PC-9 (cell line): ENCODE measurements around the gene CD300LB. TPM values are rescaled to one million over a fixed set of nuclear protein-coding genes. Genes with fewer than 3 reads are reported as not detected.

ENCODE experiments used
- BruUV-seq: library from RNA; stranded (reverse); fragments of 400-500 nt; replicated peaks from 2 replicates; lab custom pipeline; 2021; lab: Mats Ljungman, UMichigan
- CTCF ChIA-PET: fragments of 300-600 bp; sonication (Branson Sonifier 250); formaldehyde crosslinking; loops from one replicate; lab custom pipeline; 2022; ENCODE audit warnings: antibody characterized with exemption; lab: Charles Lee
- POLR2A ChIA-PET: fragments of 300-600 bp; sonication (Branson Sonifier 250); formaldehyde crosslinking; loops from one replicate; lab custom pipeline; 2022; ENCODE audit warnings: antibody characterized with exemption; ENCODE audit not compliant: unreplicated experiment; lab: Charles Lee
- DNase-seq, 2 experiments: peaks; one replicate each; pipeline versions ENCODE4 v3.0.0 to v3.0.0-alpha.2; 2015 to 2022; ENCODE audit warnings: mixed read lengths in 1 of 2
- H2AFZ ChIP-seq: fragments of 200-600 bp; sonication (generic); 2 replicates; pipeline ENCODE4 v1.8.1; 2017; ENCODE audit warnings: antibody characterized with exemption
- H3F3A ChIP-seq: fragments of 200-600 bp; sonication (generic); 2 replicates; pipeline ENCODE4 v1.8.1; 2017; ENCODE audit warnings: antibody characterized with exemption, mild to moderate bottlenecking, low read depth; ENCODE audit not compliant: insufficient read depth
- H3K27ac ChIP-seq: fragments of 200-600 bp; sonication (generic); 2 replicates; pipeline ENCODE4 v1.6.1; 2016; ENCODE audit warnings: mixed run types
- H3K27me3 ChIP-seq: fragments of 200-600 bp; sonication (generic); 2 replicates; pipeline ENCODE4 v1.6.1; 2016; ENCODE audit warnings: low read depth, mixed run types; ENCODE audit not compliant: insufficient read depth
- H3K36me3 ChIP-seq: fragments of 200-600 bp; sonication (generic); 2 replicates; pipeline ENCODE4 v1.6.1; 2016; ENCODE audit warnings: low read depth, mixed run types
- H3K4me1 ChIP-seq: fragments of 200-600 bp; sonication (generic); replicated peaks from 2 replicates; pipeline ENCODE4 v1.6.1; 2016; ENCODE audit warnings: mixed run types; ENCODE audit not compliant: insufficient read depth
- H3K4me2 ChIP-seq: fragments of 200-600 bp; sonication (generic); 2 replicates; pipeline ENCODE4 v1.6.1; 2017; ENCODE audit warnings: mixed run types
- H3K4me3 ChIP-seq: fragments of 200-600 bp; sonication (generic); 2 replicates; pipeline ENCODE4 v1.6.1; 2016; ENCODE audit warnings: mixed run types
- H3K79me2 ChIP-seq: fragments of 200-600 bp; sonication (generic); 2 replicates; pipeline ENCODE4 v1.6.1; 2017; ENCODE audit warnings: low read depth, mixed run types
- H3K9me2 ChIP-seq: fragments of 200-600 bp; sonication (generic); 2 replicates; pipeline ENCODE4 v1.8.1; 2017; ENCODE audit warnings: mild to moderate bottlenecking; ENCODE audit not compliant: insufficient read depth
- H3K9me3 ChIP-seq: fragments of 200-600 bp; sonication (generic); 2 replicates; pipeline ENCODE4 v1.8.1; 2016; ENCODE audit warnings: low read depth; ENCODE audit not compliant: insufficient read depth
- H4K20me1 ChIP-seq: fragments of 200-600 bp; sonication (generic); 2 replicates; pipeline ENCODE4 v1.8.1; 2017; ENCODE audit not compliant: insufficient read depth
- CTCF ChIP-seq: fragments of 200-600 bp; sonication (generic); conservative IDR thresholded peaks from 2 replicates; pipeline ENCODE4 v1.6.1; 2017; ENCODE audit warnings: mixed run types, antibody characterized with exemption, mild to moderate bottlenecking, moderate library complexity
- EZH2 ChIP-seq: fragments of 200-600 bp; sonication (generic); IDR thresholded peaks from 2 replicates; pipeline ENCODE4 v1.8.0; 2017; ENCODE audit warnings: antibody characterized with exemption, low read depth
- intact Hi-C: fragments of 100-400 bp; cut with micrococcal nuclease; formaldehyde crosslinking; loops from one replicate; pipeline ENCODE4 v1.10.0; 2022; ENCODE audit not compliant: unreplicated experiment
- total RNA-seq: library from RNA; stranded (reverse); gene quantifications from 2 replicates; pipeline ENCODE4 v1.2.3, GENCODE V29; 2021

Gene CD300LB
- total RNA-seq, 1 experiment from 2014 or later: not detected

- no peaks in the 10 kb centered on the region for H3K4me1 ChIP-seq
- no peak overlapping the region for H3K27ac ChIP-seq
- H3K79me2 ChIP-seq: no peaks in the 10 kb centered on the region
- no peaks in the 10 kb centered on the region for H3K9me2 ChIP-seq
- H3F3A ChIP-seq: no peaks in the 10 kb centered on the region
- no peaks in the 10 kb centered on the region for H3K9me3 ChIP-seq
- CTCF ChIA-PET: no interaction called here
- H2AFZ ChIP-seq: no peak overlapping the region
- POLR2A ChIA-PET: no interaction called here
- H3K36me3 ChIP-seq: no peaks in the 10 kb centered on the region
- H4K20me1 ChIP-seq: no peaks in the 10 kb centered on the region
- no peak overlapping the region for H3K4me2 ChIP-seq
- BruUV-seq: no TSS peak
- intact Hi-C loops: no loop called here
- H3K27me3 ChIP-seq: peaks cover 99% of the 10 kb centered on the region
- DNase-seq: no peak
- H3K4me3 ChIP-seq: no peak overlapping the region
- TF ChIP-seq EZH2 (no peak), CTCF (no peak)
Observed at GRCh38 chr17:74539281-74539820, 8.1 kb upstream of the CD300LB start.

- Histone ChIP-seq H3K9me2 (no peaks in the 10 kb centered on the region), H3K4me2 (no peak overlapping the region), H3K36me3 (no peaks in the 10 kb centered on the region), H4K20me1 (no peaks in the 10 kb centered on the region), H3K27me3 (peaks cover 97% of the 10 kb centered on the region), H3F3A (no peaks in the 10 kb centered on the region), H3K4me3 (no peak overlapping the region), H3K79me2 (no peaks in the 10 kb centered on the region), H2AFZ (no peak overlapping the region), H3K27ac (no peak overlapping the region), H3K9me3 (no peaks in the 10 kb centered on the region), H3K4me1 (no peaks in the 10 kb centered on the region)
- TF ChIP-seq EZH2 (no peak), CTCF (no peak)
- no TSS peak for BruUV-seq
- POLR2A ChIA-PET: no interaction called here
- CTCF ChIA-PET: no interaction called here
- intact Hi-C loops: no loop called here
- no peak for DNase-seq
Observed at GRCh38 chr17:74536890-74537289, 5.6 kb upstream of the CD300LB start.

- no peak overlapping the region for H3K4me3 ChIP-seq
- no peaks in the 10 kb centered on the region for H3K9me2 ChIP-seq
- intact Hi-C loops: no loop called here
- peaks cover 95% of the 10 kb centered on the region for H3K27me3 ChIP-seq
- no peaks in the 10 kb centered on the region for H4K20me1 ChIP-seq
- no peaks in the 10 kb centered on the region for H3K4me1 ChIP-seq
- no peak overlapping the region for H2AFZ ChIP-seq
- H3K36me3 ChIP-seq: no peaks in the 10 kb centered on the region
- ChIA-PET CTCF (no interaction called here), POLR2A (interaction anchor here (0.7 kb wide), 1 partner anchor 25 kb away, joined by 4 read pairs; no protein-coding TSS in a partner anchor)
- H3F3A ChIP-seq: no peaks in the 10 kb centered on the region
- no peak overlapping the region for H3K4me2 ChIP-seq
- no TSS peak for BruUV-seq
- no peaks in the 10 kb centered on the region for H3K9me3 ChIP-seq
- DNase-seq: no peak
- H3K27ac ChIP-seq: no peak overlapping the region
- no peaks in the 10 kb centered on the region for H3K79me2 ChIP-seq
- TF ChIP-seq CTCF (no peak), EZH2 (no peak)
Observed at GRCh38 chr17:74532115-74532514, 840 bp upstream of the CD300LB start.
